Measurements from ENCODE around the gene GDF7.

- TF ChIP-seq ZNF384 (IDR thresholded peaks at IDR 0.05), result no peak
- no peak for TF ChIP-seq TARDBP (IDR thresholded peaks at IDR 0.05)
Observed at GRCh38 chr2:20666005-20666303, 990 bp upstream of the GDF7 start.
